ENCODE measurements around the gene SMNDC1.

Gene SMNDC1

GRCh38 chr10:110268971-110269370 is 35.7 kb downstream of the SMNDC1 start:
- DNase-seq (ENCODE audit: low read depth) = no peak

GRCh38 chr10:110268442-110268841 is 36.3 kb downstream of the SMNDC1 start:
- no peak for TF ChIP-seq CTCF (IDR thresholded peaks at IDR 0.05; ENCODE audit: insufficient read depth, low read depth, low read length, missing control alignments)
- peak; percentile 16 for DNase-seq (ENCODE audit: low read depth)

More at GRCh38 chr10:110268971-110269370, 35.7 kb downstream of the SMNDC1 start:
- H3K4me3 ChIP-seq (ENCODE audit: low read depth, low read length) = no peak overlapping the region
- no peak for TF ChIP-seq CTCF (IDR thresholded peaks at IDR 0.05; ENCODE audit: insufficient read depth, low read depth, low read length, missing control alignments)

GRCh38 chr10:110267276-110267675 is 37.4 kb downstream of the SMNDC1 start:
- no peak for DNase-seq (ENCODE audit: low read depth)
- no peak for TF ChIP-seq CTCF (IDR thresholded peaks at IDR 0.05; ENCODE audit: insufficient read depth, low read depth, low read length, missing control alignments)
- no peak overlapping the region for H3K4me3 ChIP-seq (ENCODE audit: low read depth, low read length)

More at GRCh38 chr10:110268442-110268841, 36.3 kb downstream of the SMNDC1 start:
- no peak overlapping the region for H3K4me3 ChIP-seq (ENCODE audit: low read depth, low read length)

GRCh38 chr10:110265573-110266193 is 39.0 kb downstream of the SMNDC1 start:
- H3K4me3 ChIP-seq (ENCODE audit: low read depth, low read length) = no peak overlapping the region
- no peak for TF ChIP-seq CTCF (IDR thresholded peaks at IDR 0.05; ENCODE audit: insufficient read depth, low read depth, low read length, missing control alignments)
- no peak for DNase-seq (ENCODE audit: low read depth)

- no peak for DNase-seq (ENCODE audit: low read depth)
- no peak for TF ChIP-seq CTCF (IDR thresholded peaks at IDR 0.05; ENCODE audit: insufficient read depth, low read depth, low read length, missing control alignments)
- H3K4me3 ChIP-seq (ENCODE audit: low read depth, low read length) = no peak overlapping the region
Measured at GRCh38 chr10:110263164-110263563, 41.6 kb downstream of the SMNDC1 start.

GRCh38 chr10:110260746-110261477 is 43.8 kb downstream of the SMNDC1 start:
- TF ChIP-seq CTCF (IDR thresholded peaks at IDR 0.05; ENCODE audit: insufficient read depth, low read depth, low read length, missing control alignments) = no peak
- H3K4me3 ChIP-seq (ENCODE audit: low read depth, low read length) = no peak overlapping the region
- DNase-seq (ENCODE audit: low read depth) = no peak
